ENCODE measurements around the gene CPAMD8.

The CPAMD8 gene

GRCh38 chr19:16892868-16893685 is 133.5 kb downstream of the CPAMD8 start:
- no peak for DNase-seq (ENCODE audit: low read depth)

- DNase-seq (ENCODE audit: low read depth), result no peak
These were observed 134.2 kb downstream of the CPAMD8 start for GRCh38 chr19:16892436-16892835.

GRCh38 chr19:16891696-16892382 is 134.8 kb downstream of the CPAMD8 start:
- DNase-seq (ENCODE audit: low read depth), result no peak

GRCh38 chr19:16890461-16891184 is 136.0 kb downstream of the CPAMD8 start:
- DNase-seq (ENCODE audit: low read depth), result no peak

DNA sequence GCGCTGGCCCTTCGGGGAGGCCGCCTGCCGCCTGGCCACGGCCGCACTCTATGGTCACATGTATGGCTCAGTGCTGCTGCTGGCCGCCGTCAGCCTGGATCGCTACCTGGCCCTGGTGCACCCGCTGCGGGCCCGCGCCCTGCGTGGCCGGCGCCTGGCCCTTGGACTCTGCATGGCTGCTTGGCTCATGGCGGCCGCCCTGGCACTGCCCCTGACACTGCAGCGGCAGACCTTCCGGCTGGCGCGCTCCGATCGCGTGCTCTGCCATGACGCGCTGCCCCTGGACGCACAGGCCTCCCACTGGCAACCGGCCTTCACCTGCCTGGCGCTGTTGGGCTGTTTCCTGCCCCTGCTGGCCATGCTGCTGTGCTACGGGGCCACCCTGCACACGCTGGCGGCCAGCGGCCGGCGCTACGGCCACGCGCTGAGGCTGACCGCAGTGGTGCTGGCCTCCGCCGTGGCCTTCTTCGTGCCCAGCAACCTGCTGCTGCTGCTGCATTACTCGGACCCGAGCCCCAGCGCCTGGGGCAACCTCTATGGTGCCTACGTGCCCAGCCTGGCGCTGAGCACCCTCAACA is 136.6 kb downstream of the CPAMD8 start:
- DNase-seq (ENCODE audit: low read depth), result no peak

- DNase-seq (ENCODE audit: low read depth), result no peak
These were observed 137.2 kb downstream of the CPAMD8 start for GRCh38 chr19:16889366-16889882.

- no peak for DNase-seq (ENCODE audit: low read depth)
These were observed 137.8 kb downstream of the CPAMD8 start, which contains the start of gene F2RL3 for GRCh38 chr19:16888629-16889365. Gene F2RL3, plus strand, starts transcription at chr19:16888999. Its CDS starts 191 bp downstream, at chr19:16889190.

- no peak for DNase-seq (ENCODE audit: low read depth)
These were observed 139.0 kb downstream of the CPAMD8 start for GRCh38 chr19:16887353-16888265.

- no peak for DNase-seq (ENCODE audit: low read depth)
These were observed 140.2 kb downstream of the CPAMD8 start for GRCh38 chr19:16886305-16886880.

DNA sequence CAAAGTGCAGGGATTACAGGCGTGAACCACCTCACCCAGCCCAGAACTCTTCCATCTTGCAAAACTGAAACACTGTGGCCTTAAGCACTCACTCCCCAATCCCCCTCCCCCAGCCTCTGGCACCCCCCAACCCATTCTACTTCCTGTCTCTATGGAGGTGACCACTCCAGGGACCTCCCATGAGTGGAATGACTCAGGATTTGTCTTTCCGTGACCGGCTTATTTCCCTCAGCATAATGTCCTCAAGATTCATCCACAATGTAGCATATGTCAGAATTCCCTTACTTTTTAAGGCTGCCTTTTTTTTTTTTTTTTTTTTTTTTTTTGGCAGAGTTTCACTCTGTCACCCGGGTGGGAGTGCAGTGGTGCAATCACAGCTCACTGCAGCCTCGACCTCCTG is 141.4 kb downstream of the CPAMD8 start:
- DNase-seq (ENCODE audit: low read depth), result no peak

DNA sequence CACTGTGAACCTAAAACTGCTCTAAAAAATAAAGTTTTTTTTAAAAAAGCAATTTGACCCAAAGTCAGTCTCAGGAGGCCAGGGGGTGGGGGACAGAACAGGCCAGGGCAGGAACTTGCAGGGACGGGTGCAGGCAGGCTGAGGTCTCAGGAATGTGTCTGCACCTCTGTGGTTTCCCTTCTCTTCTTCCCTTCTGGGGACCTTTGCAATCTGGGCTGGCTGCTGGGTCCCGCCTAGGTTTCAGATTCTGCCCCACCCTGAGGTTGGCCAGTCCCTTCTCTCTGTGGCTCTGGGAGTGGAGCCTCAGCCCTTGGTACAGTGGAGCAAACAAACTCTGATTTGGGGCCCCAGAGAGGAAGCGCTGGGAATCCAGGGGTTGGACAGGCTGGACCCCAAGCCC is 143.1 kb downstream of the CPAMD8 start:
- DNase-seq (ENCODE audit: low read depth), result no peak

GRCh38 chr19:16882146-16882545 is 144.5 kb downstream of the CPAMD8 start:
- no peak for DNase-seq (ENCODE audit: low read depth)

GRCh38 chr19:16880884-16881554 is 145.6 kb downstream of the CPAMD8 start:
- DNase-seq (ENCODE audit: low read depth), result no peak

DNA sequence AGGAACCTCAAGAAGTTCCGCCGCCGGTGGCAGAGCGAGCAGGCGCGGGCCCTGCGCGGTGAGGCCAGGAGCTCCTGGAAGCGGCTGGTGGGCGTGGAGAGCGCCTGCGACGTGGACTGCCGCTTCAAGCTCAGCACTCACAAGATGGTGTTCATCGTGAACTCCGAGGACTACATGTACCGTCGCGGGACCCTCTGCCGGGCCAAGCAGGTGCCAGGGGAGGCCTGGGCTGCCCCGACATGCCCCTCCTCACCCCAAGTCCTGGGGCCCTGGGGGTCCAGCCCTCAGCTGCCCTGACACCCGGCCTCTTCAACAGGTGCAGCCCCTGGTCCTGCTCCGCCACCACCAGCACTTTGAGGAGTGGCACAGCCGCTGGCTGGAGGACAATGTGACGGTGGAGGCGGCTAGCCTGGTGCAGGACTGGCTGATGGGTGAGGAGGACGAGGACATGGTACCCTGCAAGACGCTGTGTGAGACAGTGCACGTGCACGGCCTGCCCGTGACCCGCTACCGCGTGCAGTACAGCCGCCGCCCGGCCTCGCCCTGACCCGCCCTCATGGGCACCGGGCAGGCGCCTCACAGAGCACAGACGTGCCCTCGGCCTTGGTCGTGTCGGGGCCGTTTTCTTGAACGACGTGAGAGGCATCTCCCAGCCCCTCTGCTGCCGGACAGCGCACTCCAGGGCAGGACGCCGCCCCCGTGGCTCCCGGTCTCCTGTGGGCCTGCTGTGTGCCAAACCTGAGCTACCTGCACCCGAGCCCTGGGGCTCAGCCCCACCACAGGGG is 148.2 kb downstream of the CPAMD8 start:
- no peak for DNase-seq (ENCODE audit: low read depth)

GRCh38 chr19:16877581-16877980 is 149.0 kb downstream of the CPAMD8 start:
- no peak for DNase-seq (ENCODE audit: low read depth)

GRCh38 chr19:16876904-16877361 is 149.7 kb downstream of the CPAMD8 start:
- no peak for DNase-seq (ENCODE audit: low read depth)

DNA sequence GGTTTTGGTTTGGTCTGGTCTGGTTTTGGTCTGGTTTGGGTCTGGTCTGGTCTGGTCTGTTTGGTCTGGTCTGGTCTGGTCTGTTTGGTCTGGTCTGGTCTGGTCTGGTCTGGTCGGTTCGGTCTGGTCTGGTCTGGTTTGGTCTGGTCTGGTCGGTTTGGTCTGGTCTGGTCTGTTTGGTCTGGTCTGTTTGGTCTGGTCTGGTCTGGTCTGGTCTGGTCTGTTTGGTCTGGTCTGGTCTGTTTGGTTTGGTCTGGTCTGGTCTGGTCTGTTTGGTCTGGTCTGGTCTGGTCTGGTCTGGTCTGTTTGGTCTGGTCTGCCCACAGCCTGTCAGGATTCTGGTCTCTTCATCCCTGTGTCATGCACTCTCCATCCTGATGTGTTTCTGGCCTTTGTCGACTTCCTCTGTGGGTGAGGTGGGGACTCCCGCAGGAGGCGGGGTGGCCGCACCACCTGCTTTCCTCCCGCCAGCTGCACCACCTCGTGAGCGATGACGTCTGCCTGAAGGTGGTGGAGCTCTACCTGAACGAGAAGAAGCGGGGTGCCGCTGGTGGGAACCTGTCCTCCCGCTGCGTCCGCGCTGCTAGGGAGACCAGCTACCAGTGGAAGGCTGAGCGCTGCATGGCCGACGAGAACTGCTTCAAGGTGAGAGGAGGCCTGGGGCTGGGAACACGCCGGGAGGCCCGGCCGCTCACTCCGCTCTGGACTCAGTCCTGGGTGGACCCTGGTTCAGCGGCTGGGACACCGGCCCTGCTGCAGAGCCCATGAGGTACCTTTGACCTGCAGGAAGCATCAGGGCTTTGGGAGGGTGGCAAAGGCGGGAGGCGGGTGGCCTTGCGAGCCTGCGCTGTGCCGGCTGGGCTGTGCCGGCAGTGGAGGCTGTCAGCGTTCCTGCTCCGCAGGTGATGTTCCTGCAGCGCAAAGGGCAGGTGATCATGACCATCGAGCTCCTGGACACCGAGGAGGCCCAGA is 150.7 kb downstream of the CPAMD8 start:
- no peak for DNase-seq (ENCODE audit: low read depth)

All from stimulated activated CD8-positive, alpha-beta memory T cell treated with anti-CD3 and anti-CD28 coated beads, Interleukin-15, amount 100 ng/mL, for 1 hour (primary cell).